Parathyroid adenoma (tissue), 2 donors: ENCODE data around the gene GOLGA5.
A peak's percentile ranks its signal among the peaks of the same experiment; 100 is the strongest.

Experiments
- H2AFZ ChIP-seq: fragments of 300-600 bp; sonication (generic); one replicate; pipeline ENCODE4 v1.7.0; 2017; ENCODE audit warnings: antibody characterized with exemption, mild to moderate bottlenecking
- H3K27ac ChIP-seq: fragments of 300-600 bp; sonication (generic); one replicate; pipeline ENCODE4 v1.7.0; 2017
- H3K27me3 ChIP-seq: fragments of 300-600 bp; sonication (generic); one replicate; pipeline ENCODE4 v1.7.0; 2017; ENCODE audit warnings: low read length; ENCODE audit not compliant: control insufficient read depth, insufficient read depth
- H3K36me3 ChIP-seq: fragments of 300-600 bp; sonication (generic); one replicate; pipeline ENCODE4 v1.7.0; 2017; ENCODE audit warnings: low read length; ENCODE audit not compliant: control insufficient read depth, insufficient read depth
- H3K4me1 ChIP-seq: fragments of 300-600 bp; sonication (generic); one replicate; pipeline ENCODE4 v1.7.0; 2017; ENCODE audit warnings: control low read depth
- H3K4me2 ChIP-seq: fragments of 300-600 bp; sonication (generic); one replicate; pipeline ENCODE4 v1.7.0; 2017; ENCODE audit warnings: low read length
- H3K4me3 ChIP-seq: fragments of 300-600 bp; sonication (generic); one replicate; pipeline ENCODE4 v1.7.0; 2017; ENCODE audit warnings: low read depth, low read length
- H3K79me2 ChIP-seq: fragments of 300-600 bp; sonication (generic); one replicate; pipeline ENCODE4 v1.7.0; 2017; ENCODE audit warnings: control low read depth
- H3K9ac ChIP-seq: fragments of 300-600 bp; sonication (generic); one replicate; pipeline ENCODE4 v1.7.0; 2017; ENCODE audit warnings: mild to moderate bottlenecking
- H3K9me3 ChIP-seq: fragments of 300-600 bp; sonication (generic); one replicate; pipeline ENCODE4 v1.7.0; 2017; ENCODE audit warnings: low read length; ENCODE audit not compliant: control insufficient read depth
- TF ChIP-seq, protein P1 (sequence below): fragments of 300-600 bp; sonication (generic); IDR thresholded peaks from one replicate; pipeline ENCODE4 v1.7.0; 2017; ENCODE audit warnings: antibody characterized with exemption, mild to moderate bottlenecking
- donor health status: primary hyperparathyroidism.

GOLGA5 gene

GRCh38 chr14:92794961-92795360 is 856 bp downstream of the GOLGA5 start:
- Histone ChIP-seq H3K4me3 (peak overlapping the region; percentile 96), H2AFZ (peak overlapping the region; percentile 91), H3K27me3 (no peaks in the 10 kb centered on the region), H3K9me3 (no peaks in the 10 kb centered on the region), H3K4me1 (peaks cover 5% of the 10 kb centered on the region), H3K36me3 (no peaks in the 10 kb centered on the region), H3K9ac (peak overlapping the region; percentile 89), H3K27ac (peak overlapping the region; percentile 79), H3K79me2 (peaks cover 19% of the 10 kb centered on the region), H3K4me2 (peak overlapping the region; percentile 75)
- TF ChIP-seq, protein P1, sequence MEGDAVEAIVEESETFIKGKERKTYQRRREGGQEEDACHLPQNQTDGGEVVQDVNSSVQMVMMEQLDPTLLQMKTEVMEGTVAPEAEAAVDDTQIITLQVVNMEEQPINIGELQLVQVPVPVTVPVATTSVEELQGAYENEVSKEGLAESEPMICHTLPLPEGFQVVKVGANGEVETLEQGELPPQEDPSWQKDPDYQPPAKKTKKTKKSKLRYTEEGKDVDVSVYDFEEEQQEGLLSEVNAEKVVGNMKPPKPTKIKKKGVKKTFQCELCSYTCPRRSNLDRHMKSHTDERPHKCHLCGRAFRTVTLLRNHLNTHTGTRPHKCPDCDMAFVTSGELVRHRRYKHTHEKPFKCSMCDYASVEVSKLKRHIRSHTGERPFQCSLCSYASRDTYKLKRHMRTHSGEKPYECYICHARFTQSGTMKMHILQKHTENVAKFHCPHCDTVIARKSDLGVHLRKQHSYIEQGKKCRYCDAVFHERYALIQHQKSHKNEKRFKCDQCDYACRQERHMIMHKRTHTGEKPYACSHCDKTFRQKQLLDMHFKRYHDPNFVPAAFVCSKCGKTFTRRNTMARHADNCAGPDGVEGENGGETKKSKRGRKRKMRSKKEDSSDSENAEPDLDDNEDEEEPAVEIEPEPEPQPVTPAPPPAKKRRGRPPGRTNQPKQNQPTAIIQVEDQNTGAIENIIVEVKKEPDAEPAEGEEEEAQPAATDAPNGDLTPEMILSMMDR: no peak

DNA sequence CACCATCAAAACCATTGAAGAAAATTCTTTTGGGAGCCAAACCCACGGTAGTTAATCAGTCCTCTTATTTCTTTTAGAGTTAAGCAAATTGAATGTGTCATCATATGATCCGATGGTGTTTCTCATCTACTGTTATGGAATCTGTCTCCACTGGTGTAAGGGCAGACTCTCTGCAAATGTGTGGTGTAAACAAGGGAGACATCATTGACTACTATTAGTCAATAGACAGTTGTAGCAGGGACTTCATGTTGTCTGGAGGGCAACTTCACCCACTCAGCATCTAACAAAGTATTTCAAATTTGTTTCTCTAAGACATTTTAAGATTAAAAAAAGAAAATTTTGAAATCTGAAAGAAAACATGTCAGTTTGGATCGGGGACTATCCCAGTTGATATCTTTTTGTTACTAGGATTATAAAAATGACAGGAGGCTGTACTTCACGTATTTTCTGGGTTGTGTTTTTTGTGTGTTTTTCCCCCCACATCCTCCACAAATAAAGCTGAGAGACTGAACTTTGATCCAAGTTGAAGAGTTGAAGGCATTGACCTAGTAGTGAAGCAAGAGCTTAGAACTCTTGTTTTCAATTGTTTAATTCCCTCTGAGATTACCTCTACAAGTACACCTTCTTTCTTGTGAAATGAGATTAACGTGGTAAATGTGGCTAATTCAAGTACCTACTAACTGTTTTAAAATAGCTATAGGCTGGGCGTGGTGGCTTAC is 4.0 kb downstream of the GOLGA5 start:
- no peak overlapping the region for H3K27ac ChIP-seq
- H3K4me1 ChIP-seq: peaks cover 5% of the 10 kb centered on the region
- H2AFZ ChIP-seq: no peak overlapping the region
- no peaks in the 10 kb centered on the region for H3K27me3 ChIP-seq
- no peaks in the 10 kb centered on the region for H3K36me3 ChIP-seq
- H3K79me2 ChIP-seq: peaks cover 29% of the 10 kb centered on the region
- no peak overlapping the region for H3K9ac ChIP-seq
- H3K9me3 ChIP-seq: no peaks in the 10 kb centered on the region
- TF ChIP-seq, protein P1: no peak
- H3K4me3 ChIP-seq: no peak overlapping the region
- no peak overlapping the region for H3K4me2 ChIP-seq

- TF ChIP-seq, protein P1: no peak
- Histone ChIP-seq H3K27me3 (no peaks in the 10 kb centered on the region), H3K27ac (no peak overlapping the region), H3K9ac (no peak overlapping the region), H2AFZ (no peak overlapping the region), H3K4me2 (no peak overlapping the region), H3K4me1 (peaks cover 5% of the 10 kb centered on the region), H3K79me2 (peaks cover 34% of the 10 kb centered on the region), H3K36me3 (no peaks in the 10 kb centered on the region), H3K9me3 (no peaks in the 10 kb centered on the region), H3K4me3 (no peak overlapping the region)
Observed at GRCh38 chr14:92798811-92799210, 4.7 kb downstream of the GOLGA5 start.

GRCh38 chr14:92800012-92800411 is 5.9 kb downstream of the GOLGA5 start:
- Histone ChIP-seq H3K4me1 (peaks cover 5% of the 10 kb centered on the region), H3K4me3 (no peak overlapping the region), H3K9ac (no peak overlapping the region), H3K79me2 (peaks cover 30% of the 10 kb centered on the region), H3K36me3 (no peaks in the 10 kb centered on the region), H3K27ac (no peak overlapping the region), H3K9me3 (no peaks in the 10 kb centered on the region), H2AFZ (no peak overlapping the region), H3K27me3 (no peaks in the 10 kb centered on the region), H3K4me2 (no peak overlapping the region)
- TF ChIP-seq, protein P1: no peak

DNA sequence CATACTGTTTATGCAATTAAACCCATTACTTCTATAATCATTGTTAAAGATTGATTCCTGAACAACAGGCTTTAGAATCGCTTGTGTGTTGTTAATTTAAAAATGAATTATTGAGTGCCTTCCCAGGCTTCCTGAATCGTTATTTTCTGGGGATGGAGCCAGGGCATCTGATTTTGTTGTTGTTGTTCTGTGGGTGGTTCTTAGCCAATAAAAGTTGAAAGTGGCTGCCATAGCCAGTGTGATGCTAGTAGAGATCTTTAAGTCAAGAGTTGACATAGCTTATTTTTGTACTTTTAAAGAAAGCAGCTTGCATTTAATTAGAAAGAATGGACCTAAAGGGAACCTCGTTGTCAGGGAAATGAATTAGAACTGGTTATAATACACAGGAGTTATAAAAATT is 6.4 kb downstream of the GOLGA5 start:
- H3K79me2 ChIP-seq: peaks cover 26% of the 10 kb centered on the region
- H2AFZ ChIP-seq: no peak overlapping the region
- no peaks in the 10 kb centered on the region for H3K36me3 ChIP-seq
- H3K4me1 ChIP-seq: no peaks in the 10 kb centered on the region
- no peak overlapping the region for H3K9ac ChIP-seq
- H3K4me2 ChIP-seq: no peak overlapping the region
- no peaks in the 10 kb centered on the region for H3K9me3 ChIP-seq
- no peaks in the 10 kb centered on the region for H3K27me3 ChIP-seq
- TF ChIP-seq, protein P1: no peak
- no peak overlapping the region for H3K4me3 ChIP-seq
- no peak overlapping the region for H3K27ac ChIP-seq
